A549 treated with GW870086 at 1 μM for 4 hours (cell line): ENCODE data around the gene TMEM212. TPM values are rescaled to one million over a fixed set of nuclear protein-coding genes. Genes with fewer than 3 reads are reported as not detected.

Experiments
- total RNA-seq: library from RNA; stranded (reverse); fragments of 200-300 nt; extraction: Qiagen RNA extraction; gene quantifications from 5 replicates; pipeline ENCODE4 v1.2.3, GENCODE V29; 2022; ENCODE audit warnings: low read depth

TMEM212 gene
- not detected in 5 replicates for total RNA-seq

DNA sequence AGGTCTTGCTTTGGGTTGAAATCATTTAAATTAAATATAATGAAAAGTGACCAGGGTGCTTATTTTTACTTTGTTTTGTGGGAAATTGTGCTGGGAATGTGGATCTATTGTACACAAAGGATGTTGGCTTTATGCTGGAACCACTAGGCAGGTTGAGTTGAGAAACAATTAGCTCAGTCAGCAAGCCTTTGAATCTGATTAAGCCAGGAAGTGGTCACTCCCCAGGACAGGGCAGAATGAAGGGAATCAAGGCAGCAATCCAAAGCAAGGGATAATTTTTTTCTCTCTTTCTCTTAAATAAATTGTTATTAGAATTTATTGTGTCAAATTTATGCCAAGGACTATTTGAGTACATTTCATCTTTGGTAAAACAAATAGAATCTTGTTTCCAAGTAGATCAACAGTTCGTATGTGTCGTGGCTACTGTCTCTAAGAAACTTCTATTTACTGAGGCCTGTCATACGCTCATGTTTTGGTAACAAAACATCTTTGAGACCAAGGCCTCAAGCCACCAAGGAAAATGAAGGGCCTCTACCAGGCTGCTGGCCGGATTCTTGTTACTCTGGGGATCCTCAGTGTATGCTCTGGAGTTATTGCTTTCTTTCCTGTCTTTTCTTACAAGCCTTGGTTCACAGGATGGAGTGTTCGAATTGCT is at the start of gene TMEM212:
Gene TMEM212 (plus strand): TSS at position 486 of the 655 bp plus-strand sequence. CDS start 35 bp downstream, at position 521.

DNA sequence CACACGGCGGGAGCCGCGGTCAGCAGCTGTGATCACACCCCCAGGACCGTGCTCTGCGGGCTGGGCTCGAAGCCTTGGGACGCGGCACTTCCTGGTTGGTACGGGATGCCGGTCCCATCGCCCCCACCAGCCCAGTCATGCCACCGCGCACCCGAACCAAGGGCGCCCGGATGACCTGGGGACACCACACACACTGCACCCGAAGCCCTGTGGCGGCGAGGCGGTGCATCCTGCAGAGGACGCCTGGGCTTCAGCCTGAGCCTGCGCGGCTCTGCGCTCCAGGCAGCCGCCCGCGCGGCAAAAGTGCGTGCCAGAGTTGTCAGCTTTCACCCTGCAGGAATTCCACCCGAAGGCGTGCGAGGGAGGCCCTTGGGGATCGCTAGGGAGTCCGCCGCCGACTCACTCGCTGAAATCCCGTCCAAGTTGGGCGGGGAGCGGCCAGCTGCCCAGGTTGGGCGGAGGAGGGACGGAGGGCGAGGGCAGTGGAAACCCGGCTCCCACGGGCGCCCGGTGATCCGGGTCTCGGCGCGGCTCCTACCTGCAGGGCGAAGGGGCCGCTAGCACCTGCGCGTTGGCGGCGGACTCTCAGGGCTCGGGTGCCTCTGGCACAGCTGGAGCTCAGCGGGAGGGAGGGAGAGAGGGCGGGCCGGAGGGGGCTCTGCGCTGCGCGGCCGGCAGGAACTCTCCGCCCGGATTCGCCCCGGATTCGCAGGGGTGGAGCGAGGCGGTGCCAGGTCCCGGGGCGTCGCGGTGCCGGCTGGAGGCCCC is 33.1 kb upstream of the TMEM212 start, which contains the start of gene PLD1:
Gene PLD1 (minus strand): TSS at position 623 of the 768 bp plus-strand sequence. CDS start 72,432 bp downstream, outside the sequence.

Other genes with a start within 250 kb of the TMEM212 start
- gene PLD1, start 32.9 kb upstream of the TMEM212 start, total RNA-seq = 6.6 to 12.1 TPM (median 10.2 TPM) in 5 replicates
- gene FNDC3B, start 196.2 kb downstream of the TMEM212 start, total RNA-seq = 22.6 to 36.6 TPM (median 33.4 TPM) in 5 replicates